Neutrophil (primary cell): Measurements from ENCODE around the gene DSC2.

Experiments used
- H3K27ac ChIP-seq: fragments of 200-600 bp; sonication (generic); 2 replicates; pipeline ENCODE4 v1.5.1; 2016; ENCODE audit warnings: mild to moderate bottlenecking, moderate library complexity
- H3K27me3 ChIP-seq: fragments of 200-600 bp; sonication (generic); 2 replicates; pipeline ENCODE4 v1.6.0; 2016; ENCODE audit warnings: mild to moderate bottlenecking
- H3K36me3 ChIP-seq: fragments of 200-600 bp; sonication (generic); 2 replicates; pipeline ENCODE4 v1.5.1; 2017
- H3K4me1 ChIP-seq, 2 experiments: fragments of 200-600 bp in 1 of 2; sonication (generic) in 1 of 2; 1 replicate in 1 of 2; 2 replicates in 1 of 2; pipeline versions ENCODE4 v1.5.1 to v1.6.1; 2013 to 2016; ENCODE audit warnings: low read depth in 1 of 2, low read length in 1 of 2, mild to moderate bottlenecking in 1 of 2, moderate library complexity in 1 of 2; ENCODE audit not compliant: control insufficient read depth in 1 of 2, insufficient read depth in 1 of 2
- H3K4me3 ChIP-seq, 2 experiments: fragments of 200-600 bp in 1 of 2; sonication (generic) in 1 of 2; 1 replicate in 1 of 2; 2 replicates in 1 of 2; pipeline ENCODE4 v1.5.1; 2013 to 2016; ENCODE audit warnings: low read depth in 1 of 2, low read length in 1 of 2, mild to moderate bottlenecking in 1 of 2, moderate library complexity in 1 of 2
- H3K9me3 ChIP-seq: fragments of 200-600 bp; sonication (generic); 2 replicates; pipeline ENCODE4 v1.5.1; 2016
- TF ChIP-seq, protein P1 (sequence below): fragments of 200-600 bp; sonication (generic); IDR thresholded peaks from 2 replicates; pipeline ENCODE4 v1.5.1; 2016; ENCODE audit warnings: antibody characterized with exemption

Gene DSC2

DNA sequence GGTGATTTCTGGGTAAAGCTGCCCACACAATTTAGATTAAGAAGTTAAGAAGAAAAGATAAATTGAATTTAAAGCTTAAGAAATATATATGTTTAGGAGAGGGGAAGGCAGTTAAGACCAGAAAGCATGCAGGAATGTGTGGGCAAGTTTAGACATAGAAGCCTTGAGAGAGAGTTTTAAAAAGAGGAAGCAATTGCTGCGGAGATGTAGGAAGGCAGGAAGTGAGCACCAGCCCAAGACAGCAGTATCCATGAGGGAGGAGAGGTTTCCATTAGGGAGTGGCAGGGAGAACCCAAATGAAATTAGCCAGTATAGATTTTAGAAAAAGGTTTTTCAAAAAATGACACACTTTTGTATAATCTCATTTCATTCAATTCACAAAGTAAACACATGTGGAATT lies 24.3 kb downstream of the DSC2 start:
- Histone ChIP-seq H3K27ac (no peak overlapping the region), H3K9me3 (no peaks in the 10 kb centered on the region)
- TF ChIP-seq, protein P1, sequence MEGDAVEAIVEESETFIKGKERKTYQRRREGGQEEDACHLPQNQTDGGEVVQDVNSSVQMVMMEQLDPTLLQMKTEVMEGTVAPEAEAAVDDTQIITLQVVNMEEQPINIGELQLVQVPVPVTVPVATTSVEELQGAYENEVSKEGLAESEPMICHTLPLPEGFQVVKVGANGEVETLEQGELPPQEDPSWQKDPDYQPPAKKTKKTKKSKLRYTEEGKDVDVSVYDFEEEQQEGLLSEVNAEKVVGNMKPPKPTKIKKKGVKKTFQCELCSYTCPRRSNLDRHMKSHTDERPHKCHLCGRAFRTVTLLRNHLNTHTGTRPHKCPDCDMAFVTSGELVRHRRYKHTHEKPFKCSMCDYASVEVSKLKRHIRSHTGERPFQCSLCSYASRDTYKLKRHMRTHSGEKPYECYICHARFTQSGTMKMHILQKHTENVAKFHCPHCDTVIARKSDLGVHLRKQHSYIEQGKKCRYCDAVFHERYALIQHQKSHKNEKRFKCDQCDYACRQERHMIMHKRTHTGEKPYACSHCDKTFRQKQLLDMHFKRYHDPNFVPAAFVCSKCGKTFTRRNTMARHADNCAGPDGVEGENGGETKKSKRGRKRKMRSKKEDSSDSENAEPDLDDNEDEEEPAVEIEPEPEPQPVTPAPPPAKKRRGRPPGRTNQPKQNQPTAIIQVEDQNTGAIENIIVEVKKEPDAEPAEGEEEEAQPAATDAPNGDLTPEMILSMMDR, result no peak

GRCh38 chr18:31072175-31072574 lies 30.0 kb downstream of the DSC2 start:
- H3K36me3 ChIP-seq, result no peaks in the 10 kb centered on the region
- H3K4me1 ChIP-seq, result no peaks in the 10 kb centered on the region
- no peaks in the 10 kb centered on the region for H3K27me3 ChIP-seq
- H3K4me3 ChIP-seq, result no peak overlapping the region
- H3K27ac ChIP-seq, result no peak overlapping the region
- TF ChIP-seq, protein P1, result no peak
- H3K9me3 ChIP-seq, result no peaks in the 10 kb centered on the region

More for the DNA sequence above, 24.3 kb downstream of the DSC2 start:
- Histone ChIP-seq H3K36me3 (no peaks in the 10 kb centered on the region), H3K27me3 (no peaks in the 10 kb centered on the region), H3K4me3 (no peak overlapping the region), H3K4me1 (no peaks in the 10 kb centered on the region)

DNA sequence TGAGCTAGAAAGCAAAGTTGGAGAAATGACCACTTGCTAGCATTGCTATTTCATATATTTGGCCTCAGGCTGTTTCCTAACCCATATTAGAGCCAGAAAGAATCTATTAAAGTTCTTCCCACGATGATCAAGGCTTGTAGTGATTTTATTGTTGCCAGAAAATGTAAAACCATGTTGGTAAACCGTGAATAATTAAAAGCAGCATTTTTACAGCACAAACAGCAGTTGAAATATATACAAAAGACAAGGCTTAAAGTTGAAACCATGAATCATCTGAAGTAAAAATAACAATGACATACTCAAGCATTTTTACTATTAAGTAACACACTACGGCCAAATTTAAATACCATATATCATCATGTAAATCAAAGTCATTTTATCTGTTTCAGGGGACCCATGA lies 32.0 kb downstream of the DSC2 start:
- Histone ChIP-seq H3K27me3 (no peaks in the 10 kb centered on the region), H3K36me3 (no peaks in the 10 kb centered on the region), H3K4me3 (no peak overlapping the region), H3K4me1 (no peaks in the 10 kb centered on the region), H3K27ac (no peak overlapping the region), H3K9me3 (no peaks in the 10 kb centered on the region)
- TF ChIP-seq, protein P1, result no peak

- Histone ChIP-seq H3K27ac (no peak overlapping the region), H3K36me3 (no peaks in the 10 kb centered on the region), H3K4me3 (no peak overlapping the region), H3K4me1 (no peaks in the 10 kb centered on the region), H3K27me3 (no peaks in the 10 kb centered on the region), H3K9me3 (no peaks in the 10 kb centered on the region)
- TF ChIP-seq, protein P1, result no peak
Measured at GRCh38 chr18:31066266-31066665, 36.0 kb downstream of the DSC2 start.

GRCh38 chr18:31065036-31065773 lies 37.0 kb downstream of the DSC2 start:
- no peak overlapping the region for H3K27ac ChIP-seq

More at GRCh38 chr18:31065036-31065773, 37.0 kb downstream of the DSC2 start:
- H3K27me3 ChIP-seq, result no peaks in the 10 kb centered on the region
- no peaks in the 10 kb centered on the region for H3K4me1 ChIP-seq
- H3K4me3 ChIP-seq, result no peak overlapping the region
- H3K36me3 ChIP-seq, result no peaks in the 10 kb centered on the region
- TF ChIP-seq, protein P1, result no peak
- no peaks in the 10 kb centered on the region for H3K9me3 ChIP-seq
